HG03039 (cell line): ENCODE data around the gene TMEM125.

Experiments
- ATAC-seq: cut with Tn5 transposase; IDR thresholded peaks from one replicate; pipeline ENCODE4 v1.9.1; 2021; ENCODE audit warnings: mild to moderate bottlenecking, moderate library complexity; ENCODE audit not compliant: unreplicated experiment

Gene TMEM125

GRCh38 chr1:43288785-43289706, 19.3 kb downstream of the TMEM125 start:
- ATAC-seq: no peak

GRCh38 chr1:43292216-43292615, 22.4 kb downstream of the TMEM125 start:
- ATAC-seq: no peak

DNA sequence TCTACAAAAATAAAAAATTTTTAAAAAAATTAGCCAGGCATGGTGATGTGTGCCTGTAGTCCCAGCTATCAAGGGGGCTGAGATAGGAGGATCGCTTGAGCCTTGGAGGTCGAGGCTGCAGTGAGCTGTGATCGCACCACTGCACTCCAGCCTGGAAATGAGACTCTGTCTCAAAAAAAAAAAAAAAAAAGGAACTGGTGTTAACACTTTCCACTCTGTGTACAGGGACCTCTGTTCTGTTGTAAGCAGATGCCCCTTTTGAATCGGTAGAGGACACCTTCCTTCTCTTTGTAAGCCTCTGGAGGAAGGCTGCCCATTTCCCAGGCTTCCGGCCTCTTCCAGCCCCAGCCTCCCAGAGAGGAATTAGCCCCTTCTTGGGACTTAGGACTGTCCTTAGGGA, 22.9 kb downstream of the TMEM125 start:
- ATAC-seq: no peak

- no peak for ATAC-seq
Observed at GRCh38 chr1:43293176-43293575, 23.4 kb downstream of the TMEM125 start.

GRCh38 chr1:43293896-43294760, 24.3 kb downstream of the TMEM125 start:
- ATAC-seq: no peak

- no peak for ATAC-seq
Observed at GRCh38 chr1:43294761-43295160, 25.0 kb downstream of the TMEM125 start.

- ATAC-seq: no peak
Observed at GRCh38 chr1:43296207-43296606, 26.4 kb downstream of the TMEM125 start.

- ATAC-seq: no peak
Observed at GRCh38 chr1:43298055-43298454, 28.3 kb downstream of the TMEM125 start.

GRCh38 chr1:43299101-43299500, 29.3 kb downstream of the TMEM125 start:
- ATAC-seq: no peak

- no peak for ATAC-seq
Observed at GRCh38 chr1:43300378-43301094, 30.8 kb downstream of the TMEM125 start, which contains the start of gene TIE1. TSS of gene TIE1 (plus strand) at chr1:43300982. CDS start at chr1:43301072, 90 bp downstream.

DNA sequence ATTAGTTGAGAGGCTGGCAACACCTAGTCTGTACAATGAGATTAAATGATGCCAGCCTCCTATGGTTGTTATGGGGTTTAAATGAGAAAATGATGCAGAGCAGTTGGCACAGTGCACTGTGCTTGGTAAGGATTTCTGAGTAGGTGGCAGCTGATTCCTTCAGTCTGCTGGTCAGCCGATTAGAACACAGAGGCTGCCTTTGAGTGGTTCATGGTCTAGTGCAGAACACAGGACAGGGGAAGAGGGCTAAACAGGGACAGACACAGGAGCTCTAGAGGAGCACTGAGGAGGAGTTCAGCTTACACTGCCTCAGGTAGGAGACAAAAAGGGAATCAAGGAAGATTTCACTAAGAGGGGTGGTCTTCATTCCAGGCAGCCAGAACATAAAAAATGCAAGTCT, 32.4 kb downstream of the TMEM125 start:
- no peak for ATAC-seq

- no peak for ATAC-seq
Observed at GRCh38 chr1:43302721-43303470, 33.1 kb downstream of the TMEM125 start.

DNA sequence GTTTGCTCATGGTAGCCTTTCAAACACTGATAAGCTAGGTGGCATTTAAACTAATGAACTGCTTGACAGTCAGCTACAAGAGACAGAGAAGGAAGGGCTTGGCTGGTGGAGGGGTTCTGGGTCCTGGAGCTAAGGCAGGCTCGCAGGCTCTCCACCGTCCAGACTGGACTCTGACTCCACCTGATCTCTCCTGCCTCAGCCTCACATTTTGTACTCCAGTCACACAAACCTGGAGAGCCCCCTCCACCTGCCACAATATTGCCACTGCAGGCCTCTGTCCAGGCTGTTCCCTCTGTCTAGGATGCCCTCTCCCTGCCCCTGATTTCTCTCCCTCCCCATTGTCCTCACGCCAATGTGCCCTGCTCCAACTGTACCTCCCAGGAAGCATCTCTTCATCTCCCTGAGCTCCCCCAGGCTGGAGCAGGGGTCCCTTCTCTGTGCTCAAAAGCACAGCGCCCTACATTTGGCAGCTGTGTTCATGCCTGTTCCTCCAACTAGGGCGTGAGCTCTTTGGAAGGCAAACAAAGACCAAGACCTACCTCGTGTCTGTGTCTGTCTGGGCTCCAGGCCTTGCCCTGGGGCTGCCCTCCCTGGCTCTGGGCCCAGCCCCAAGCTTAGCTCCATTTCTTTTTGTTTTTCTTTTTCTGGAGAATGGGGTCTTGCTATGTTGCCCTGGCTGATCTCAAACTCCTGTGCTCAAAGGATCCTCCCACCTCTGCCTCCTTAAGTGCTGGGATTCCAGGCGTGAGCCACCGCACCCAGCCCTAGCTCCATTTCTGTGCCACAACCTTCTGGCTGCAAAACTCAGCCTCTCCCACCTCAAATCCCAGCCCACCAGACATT, 33.9 kb downstream of the TMEM125 start:
- no peak for ATAC-seq

- ATAC-seq: no peak
Observed at GRCh38 chr1:43304314-43304681, 34.5 kb downstream of the TMEM125 start.

DNA sequence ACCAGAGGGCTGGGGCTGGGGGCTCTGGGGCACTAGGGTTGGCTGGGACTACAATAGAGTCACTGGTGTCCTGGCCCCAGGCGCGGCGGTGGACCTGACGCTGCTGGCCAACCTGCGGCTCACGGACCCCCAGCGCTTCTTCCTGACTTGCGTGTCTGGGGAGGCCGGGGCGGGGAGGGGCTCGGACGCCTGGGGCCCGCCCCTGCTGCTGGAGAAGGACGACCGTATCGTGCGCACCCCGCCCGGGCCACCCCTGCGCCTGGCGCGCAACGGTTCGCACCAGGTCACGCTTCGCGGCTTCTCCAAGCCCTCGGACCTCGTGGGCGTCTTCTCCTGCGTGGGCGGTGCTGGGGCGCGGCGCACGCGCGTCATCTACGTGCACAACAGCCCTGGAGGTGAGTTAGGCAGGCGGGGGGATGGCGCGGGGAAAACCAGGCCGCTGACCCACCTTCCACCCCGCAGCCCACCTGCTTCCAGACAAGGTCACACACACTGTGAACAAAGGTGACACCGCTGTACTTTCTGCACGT, 35.1 kb downstream of the TMEM125 start:
- ATAC-seq: no peak

- no peak for ATAC-seq
Observed at GRCh38 chr1:43305461-43305860, 35.7 kb downstream of the TMEM125 start.

- ATAC-seq: no peak
Observed at GRCh38 chr1:43305926-43306687, 36.3 kb downstream of the TMEM125 start.

DNA sequence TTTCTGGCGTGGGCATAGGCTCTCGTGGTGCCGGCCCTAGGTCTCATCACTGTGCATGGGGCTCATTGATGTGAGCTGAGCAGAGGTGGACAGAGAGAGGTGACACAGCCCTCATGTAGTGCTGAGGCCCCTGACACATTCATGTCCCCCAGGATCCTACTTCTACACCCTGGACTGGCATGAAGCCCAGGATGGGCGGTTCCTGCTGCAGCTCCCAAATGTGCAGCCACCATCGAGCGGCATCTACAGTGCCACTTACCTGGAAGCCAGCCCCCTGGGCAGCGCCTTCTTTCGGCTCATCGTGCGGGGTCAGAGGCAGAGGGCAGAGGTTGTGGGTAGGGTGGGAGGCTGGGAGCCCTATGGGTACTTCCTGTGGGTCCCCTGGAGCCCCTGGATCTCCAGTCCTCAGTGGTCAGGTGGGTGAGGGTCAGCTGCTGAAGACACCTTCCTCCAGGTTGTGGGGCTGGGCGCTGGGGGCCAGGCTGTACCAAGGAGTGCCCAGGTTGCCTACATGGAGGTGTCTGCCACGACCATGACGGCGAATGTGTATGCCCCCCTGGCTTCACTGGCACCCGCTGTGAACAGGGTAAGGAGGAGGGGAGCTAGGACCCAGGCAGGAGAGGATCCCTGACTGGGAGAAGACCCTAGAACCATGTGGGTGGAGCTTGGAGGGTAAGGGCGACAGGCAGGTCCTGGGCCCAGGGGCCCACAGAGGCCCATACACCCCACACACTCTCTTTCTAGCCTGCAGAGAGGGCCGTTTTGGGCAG, 37.1 kb downstream of the TMEM125 start:
- ATAC-seq: no peak
